CD8-positive, alpha-beta memory T cell (primary cell): ENCODE results near the gene B2M. TPM values are rescaled to one million over a fixed set of nuclear protein-coding genes. Genes with fewer than 3 reads are reported as not detected.
A peak's percentile ranks its signal among the peaks of the same experiment; 100 is the strongest.

Experiments
- CTCF ChIA-PET: fragments of 350-600 bp; sonication (Branson Sonifier 250); formaldehyde crosslinking; loops from one replicate; lab custom pipeline; 2021; ENCODE audit warnings: antibody characterized with exemption; lab: Charles Lee
- POLR2A ChIA-PET: fragments of 350-600 bp; sonication (Branson Sonifier 250); formaldehyde crosslinking; loops from one replicate; lab custom pipeline; 2021; ENCODE audit warnings: antibody characterized with exemption; lab: Charles Lee
- DNase-seq, 5 donors: peaks; one replicate each; pipeline versions ENCODE4 v3.0.0 to v3.0.0-alpha.2; 2020 to 2022; ENCODE audit warnings: mixed read lengths in 1 of 5
- H3K27ac ChIP-seq: one replicate; pipeline ENCODE4 v1.7.0; 2013; ENCODE audit warnings: low read depth, mild to moderate bottlenecking, low read length, moderate library complexity
- H3K27me3 ChIP-seq: 2 replicates; pipeline ENCODE4 v1.7.0; 2013; ENCODE audit warnings: low read length, mild to moderate bottlenecking; ENCODE audit not compliant: insufficient read depth, poor library complexity, severe bottlenecking
- H3K36me3 ChIP-seq: 2 replicates; pipeline ENCODE4 v1.7.0; 2013; ENCODE audit warnings: mild to moderate bottlenecking, low read length, moderate library complexity; ENCODE audit not compliant: insufficient read depth
- H3K4me1 ChIP-seq: 2 replicates; pipeline ENCODE4 v1.7.0; 2013; ENCODE audit warnings: mild to moderate bottlenecking, low read length, moderate library complexity; ENCODE audit not compliant: insufficient read depth
- H3K4me3 ChIP-seq: 2 replicates; pipeline ENCODE4 v1.7.0; 2013; ENCODE audit warnings: mild to moderate bottlenecking, low read length
- H3K9me3 ChIP-seq: 2 replicates; pipeline ENCODE4 v1.7.0; 2013; ENCODE audit warnings: mild to moderate bottlenecking, low read length
- H3K27ac Mint-ChIP-seq, 8 donors: one replicate each; pipeline ENCODE4 v1.8.0; 2020 to 2021; ENCODE audit warnings: mixed read lengths in 8 of 8, mild to moderate bottlenecking in 6 of 8, inconsistent platforms in 3 of 8, moderate library complexity in 3 of 8
- H3K27me3 Mint-ChIP-seq, 2 donors: one replicate each; pipeline ENCODE4 v1.8.0; 2020 to 2021; ENCODE audit warnings: mixed read lengths in 2 of 2, mild to moderate bottlenecking in 1 of 2, moderate library complexity in 1 of 2
- H3K36me3 Mint-ChIP-seq, 3 donors: one replicate each; pipeline ENCODE4 v1.8.0; 2020 to 2021; ENCODE audit warnings: mixed read lengths in 3 of 3, inconsistent platforms in 1 of 3, mild to moderate bottlenecking in 1 of 3
- H3K4me1 Mint-ChIP-seq, 3 donors: one replicate each; pipeline ENCODE4 v1.8.0; 2020 to 2021; ENCODE audit warnings: mixed read lengths in 3 of 3, inconsistent platforms in 1 of 3, mild to moderate bottlenecking in 1 of 3
- H3K4me3 Mint-ChIP-seq, 7 donors: one replicate each; pipeline ENCODE4 v1.8.0; 2020 to 2021; ENCODE audit warnings: mixed read lengths in 7 of 7, mild to moderate bottlenecking in 6 of 7, moderate library complexity in 4 of 7, inconsistent platforms in 2 of 7
- H3K9me3 Mint-ChIP-seq, 5 donors: one replicate each; pipeline ENCODE4 v1.8.0; 2020 to 2022; ENCODE audit warnings: mixed read lengths in 5 of 5, mild to moderate bottlenecking in 3 of 5, moderate library complexity in 2 of 5, inconsistent platforms in 1 of 5
- polyA plus RNA-seq: library from polyadenylated mRNA; unstranded; fragments of 300-500 nt; fragmentation: Illumina TruSeq; gene quantifications from one replicate; pipeline ENCODE4 v1.2.3, GENCODE V29; 2021
- total RNA-seq, 2 experiments: library from RNA; stranded (reverse); gene quantifications; one replicate each; pipeline ENCODE4 v1.2.3, GENCODE V29; 2021

The B2M gene
- total and polyA plus RNA-seq, 3 experiments from 2014 or later = 4,597 to 38,920 (median 4,837) TPM

- no peaks in the 10 kb centered on the region for H3K9me3 ChIP-seq
- Mint-ChIP-seq H3K9me3 (peaks cover 0 to 10% (median 0%) of the 10 kb centered on the region in 5 donors), H3K4me3 (peak overlapping the region; percentile 96 to 100 (median 100)), H3K36me3 (peaks cover 36 to 75% (median 53%) of the 10 kb centered on the region in 3 donors), H3K27me3 (peaks cover 0 to 20% of the 10 kb centered on the region in 2 donors), H3K4me1 (peaks cover 44 to 57% (median 54%) of the 10 kb centered on the region in 3 donors), H3K27ac (peak overlapping the region; percentile 99 to 100 (median 100))
- peak; percentile 33 to 82 (median 69) for DNase-seq
- H3K4me1 ChIP-seq = peaks cover 51% of the 10 kb centered on the region
- peak overlapping the region; percentile 79 for H3K4me3 ChIP-seq
- H3K27ac ChIP-seq = peak overlapping the region; percentile 100
- ChIA-PET CTCF (interaction anchor here (1.2 to 19.5 kb wide), 15 partner anchors 8 to 133 kb away, joined by 3 to 478 read pairs (median 8); partner anchors contain the start of genes SPG11 and TRIM69), POLR2A (interaction anchor here (0.5 to 15.9 kb wide), 15 partner anchors 11 to 175 kb away, joined by 3 to 728 read pairs (median 7); partner anchors contain the start of genes EIF3J, SPG11 and TRIM69)
- peaks cover 51% of the 10 kb centered on the region for H3K36me3 ChIP-seq
- H3K27me3 ChIP-seq = no peaks in the 10 kb centered on the region
Observed at GRCh38 chr15:44711743-44712345, 527 bp downstream of the B2M start.

- Mint-ChIP-seq H3K9me3 (peaks cover 0 to 10% (median 0%) of the 10 kb centered on the region in 5 donors), H3K36me3 (peaks cover 38 to 81% (median 57%) of the 10 kb centered on the region in 3 donors), H3K27me3 (peaks cover 0 to 20% of the 10 kb centered on the region in 2 donors), H3K4me3 (peak overlapping the region; percentile 96 to 100 (median 100)), H3K27ac (peak overlapping the region; percentile 99 to 100 (median 100)), H3K4me1 (peaks cover 50 to 62% (median 61%) of the 10 kb centered on the region in 3 donors)
- peak; percentile 45 to 88 (median 81) for DNase-seq
- Histone ChIP-seq H3K9me3 (no peaks in the 10 kb centered on the region), H3K4me3 (peak overlapping the region; percentile 79), H3K36me3 (peaks cover 57% of the 10 kb centered on the region), H3K27me3 (no peaks in the 10 kb centered on the region), H3K27ac (peak overlapping the region; percentile 100), H3K4me1 (peaks cover 54% of the 10 kb centered on the region)
- CTCF ChIA-PET = interaction anchor here (0.7 to 19.5 kb wide), 11 partner anchors 9 to 128 kb away, joined by 3 to 478 read pairs (median 13); partner anchors contain the start of genes SPG11 and TRIM69
- POLR2A ChIA-PET = interaction anchor here (0.7 to 15.9 kb wide), 10 partner anchors 10 to 286 kb away, joined by 3 to 728 read pairs (median 20); partner anchors contain the start of genes SPG11 and TRIM69
Observed at GRCh38 chr15:44712346-44713005, 1.2 kb downstream of the B2M start.

- no peaks in the 10 kb centered on the region for H3K9me3 ChIP-seq
- peak overlapping the region; percentile 99 to 100 (median 100) for H3K27ac Mint-ChIP-seq
- no peak for DNase-seq
- H3K4me3 Mint-ChIP-seq = peak overlapping the region; percentile 96 to 100 (median 100)
- peak overlapping the region; percentile 79 for H3K4me3 ChIP-seq
- H3K27me3 Mint-ChIP-seq = peaks cover 0 to 20% of the 10 kb centered on the region in 2 donors
- H3K36me3 ChIP-seq = peaks cover 64% of the 10 kb centered on the region
- H3K27me3 ChIP-seq = no peaks in the 10 kb centered on the region
- peaks cover 0 to 10% (median 0%) of the 10 kb centered on the region in 5 donors for H3K9me3 Mint-ChIP-seq
- H3K27ac ChIP-seq = peak overlapping the region; percentile 100
- ChIA-PET POLR2A (interaction anchor here (0.6 to 15.9 kb wide), 13 partner anchors 9 to 286 kb away, joined by 3 to 728 read pairs (median 6); partner anchors contain the start of genes SPG11 and TRIM69), CTCF (interaction anchor here (0.7 to 19.5 kb wide), 11 partner anchors 9 to 129 kb away, joined by 3 to 478 read pairs (median 12); partner anchors contain the start of genes SPG11 and TRIM69)
- H3K36me3 Mint-ChIP-seq = peaks cover 44 to 84% (median 55%) of the 10 kb centered on the region in 3 donors
- H3K4me1 ChIP-seq = peaks cover 56% of the 10 kb centered on the region
- H3K4me1 Mint-ChIP-seq = peaks cover 55 to 63% (median 63%) of the 10 kb centered on the region in 3 donors
Observed at GRCh38 chr15:44713006-44713966, 2.0 kb downstream of the B2M start.

GRCh38 chr15:44715142-44715796 lies 4.0 kb downstream of the B2M start:
- ChIA-PET CTCF (interaction anchor here (11.3 to 19.5 kb wide), 3 partner anchors 14 to 50 kb away, joined by 156 to 478 read pairs (median 242); partner anchors contain the start of genes SPG11 and TRIM69), POLR2A (interaction anchor here (0.6 to 15.9 kb wide), 5 partner anchors 7 to 47 kb away, joined by 3 to 728 read pairs (median 83); partner anchors contain the start of genes SPG11 and TRIM69)
- Mint-ChIP-seq H3K27me3 (peaks cover 0 to 20% of the 10 kb centered on the region in 2 donors), H3K4me3 (peak overlapping the region; percentile 96 to 100 (median 100)), H3K27ac (peak overlapping the region; percentile 66 to 100 (median 92)), H3K4me1 (peaks cover 59 to 64% (median 63%) of the 10 kb centered on the region in 3 donors), H3K36me3 (peaks cover 47 to 89% (median 50%) of the 10 kb centered on the region in 3 donors), H3K9me3 (peaks cover 0 to 10% (median 0%) of the 10 kb centered on the region in 5 donors)
- H3K4me3 ChIP-seq = peak overlapping the region; percentile 79
- H3K36me3 ChIP-seq = peaks cover 69% of the 10 kb centered on the region
- H3K4me1 ChIP-seq = peaks cover 56% of the 10 kb centered on the region
- no peaks in the 10 kb centered on the region for H3K27me3 ChIP-seq
- no peaks in the 10 kb centered on the region for H3K9me3 ChIP-seq
- DNase-seq = no peak
- peak overlapping the region; percentile 32 for H3K27ac ChIP-seq

- Mint-ChIP-seq H3K4me1 (peaks cover 61 to 66% (median 64%) of the 10 kb centered on the region in 3 donors), H3K27ac (peak overlapping the region; percentile 59 to 100 (median 90)), H3K36me3 (peaks cover 47 to 85% (median 47%) of the 10 kb centered on the region in 3 donors), H3K4me3 (peak overlapping the region; percentile 96 to 100 (median 100)), H3K9me3 (peaks cover 0 to 10% (median 0%) of the 10 kb centered on the region in 5 donors), H3K27me3 (peaks cover 0 to 20% of the 10 kb centered on the region in 2 donors)
- no peak for DNase-seq
- Histone ChIP-seq H3K9me3 (no peaks in the 10 kb centered on the region), H3K27ac (no peak overlapping the region), H3K36me3 (peaks cover 69% of the 10 kb centered on the region), H3K4me3 (peak overlapping the region; percentile 79), H3K4me1 (peaks cover 59% of the 10 kb centered on the region), H3K27me3 (no peaks in the 10 kb centered on the region)
- ChIA-PET POLR2A (interaction anchor here (6.4 to 15.9 kb wide), 3 partner anchors 7 to 47 kb away, joined by 83 to 728 read pairs (median 604); partner anchors contain the start of genes SPG11 and TRIM69), CTCF (interaction anchor here (11.3 to 19.5 kb wide), 3 partner anchors 14 to 51 kb away, joined by 156 to 478 read pairs (median 242); partner anchors contain the start of genes SPG11 and TRIM69)
Observed at GRCh38 chr15:44715797-44716334, 4.5 kb downstream of the B2M start.

GRCh38 chr15:44716983-44717602 lies 5.8 kb downstream of the B2M start:
- CTCF ChIA-PET = interaction anchor here (11.3 to 19.5 kb wide), 3 partner anchors 13 to 52 kb away, joined by 156 to 478 read pairs (median 242); partner anchors contain the start of genes SPG11 and TRIM69
- Mint-ChIP-seq H3K9me3 (peaks cover 0 to 7% (median 0%) of the 10 kb centered on the region in 5 donors), H3K27me3 (peaks cover 0 to 11% of the 10 kb centered on the region in 2 donors), H3K27ac (peak overlapping the region in 7 of 8 donors; percentile 19 to 100 (median 90)), H3K4me1 (peaks cover 70 to 76% (median 76%) of the 10 kb centered on the region in 3 donors), H3K4me3 (peak overlapping the region; percentile 96 to 100 (median 100)), H3K36me3 (peaks cover 44 to 74% (median 45%) of the 10 kb centered on the region in 3 donors)
- POLR2A ChIA-PET = interaction anchor here (0.7 to 15.9 kb wide), 3 partner anchors 16 to 60 kb away, joined by 3 to 728 read pairs (median 604); partner anchors contain the start of genes SPG11 and TRIM69
- Histone ChIP-seq H3K27ac (no peak overlapping the region), H3K36me3 (peaks cover 62% of the 10 kb centered on the region), H3K9me3 (no peaks in the 10 kb centered on the region), H3K4me3 (no peak overlapping the region), H3K4me1 (peaks cover 72% of the 10 kb centered on the region), H3K27me3 (no peaks in the 10 kb centered on the region)
- no peak for DNase-seq
